ENCODE data around the gene KRT27.

KRT27 gene

GRCh38 chr17:40824015-40824832 is 41.9 kb upstream of the KRT27 start:
- H3K36me3 ChIP-seq: no peaks in the 10 kb centered on the region
- H3K4me1 ChIP-seq (ENCODE audit: control insufficient read depth in 1 of 2, insufficient read depth in 1 of 2, low read depth in 1 of 2, low read length in 1 of 2): no peaks in the 10 kb centered on the region
- TF ChIP-seq CTCF (IDR thresholded peaks at IDR 0.05): no peak
- no peak overlapping the region for H3K4me3 ChIP-seq (ENCODE audit: low read depth in 1 of 2, low read length in 1 of 2)
- no peak overlapping the region for H3K27ac ChIP-seq
- peaks cover 9% of the 10 kb centered on the region for H3K9me3 ChIP-seq
- H3K27me3 ChIP-seq: peaks cover 93% of the 10 kb centered on the region

GRCh38 chr17:40822132-40822812 is 39.9 kb upstream of the KRT27 start, which contains the start of gene KRT10:
Gene KRT10 (minus strand): TSS chr17:40822614. CDS start chr17:40822585, 29 bp downstream.
- no peak for TF ChIP-seq CTCF (IDR thresholded peaks at IDR 0.05)
- H3K9me3 ChIP-seq: peaks cover 11% of the 10 kb centered on the region
- peaks cover 84% of the 10 kb centered on the region for H3K27me3 ChIP-seq
- H3K4me1 ChIP-seq (ENCODE audit: control insufficient read depth in 1 of 2, insufficient read depth in 1 of 2, low read depth in 1 of 2, low read length in 1 of 2): peaks cover 0 to 3% of the 10 kb centered on the region in 2 experiments
- no peak within 1 kb of the TSS for H3K4me3 ChIP-seq (ENCODE audit: low read depth in 1 of 2, low read length in 1 of 2)
- no peak within 1 kb of the TSS for H3K27ac ChIP-seq
- no peaks in the 10 kb centered on the region for H3K36me3 ChIP-seq

DNA sequence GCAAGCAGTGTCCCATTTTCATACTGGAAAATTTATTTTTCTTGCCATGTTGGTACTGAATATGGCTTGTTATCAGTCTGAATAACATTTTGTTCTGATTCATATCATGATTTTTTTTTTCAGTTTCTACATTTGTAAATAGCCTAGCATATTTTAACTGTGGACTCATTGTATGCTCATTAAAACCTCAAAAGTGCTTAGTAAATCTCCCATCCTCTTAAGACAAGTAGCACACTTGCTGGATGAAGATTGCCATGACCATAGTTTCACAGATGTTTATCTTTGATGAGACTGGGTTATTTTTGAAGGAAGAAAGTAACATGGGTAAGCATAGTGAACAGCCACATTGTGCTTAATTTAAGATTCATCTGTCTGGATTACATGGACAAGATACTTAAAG is 39.2 kb upstream of the KRT27 start:
- H3K27me3 ChIP-seq: peaks cover 84% of the 10 kb centered on the region
- peaks cover 0 to 3% of the 10 kb centered on the region in 2 experiments for H3K4me1 ChIP-seq (ENCODE audit: control insufficient read depth in 1 of 2, insufficient read depth in 1 of 2, low read depth in 1 of 2, low read length in 1 of 2)
- H3K4me3 ChIP-seq (ENCODE audit: low read depth in 1 of 2, low read length in 1 of 2): no peak overlapping the region
- H3K36me3 ChIP-seq: no peaks in the 10 kb centered on the region
- H3K9me3 ChIP-seq: peaks cover 16% of the 10 kb centered on the region
- H3K27ac ChIP-seq: no peak overlapping the region
- TF ChIP-seq CTCF (IDR thresholded peaks at IDR 0.05): no peak

GRCh38 chr17:40820228-40820838 is 38.0 kb upstream of the KRT27 start:
- Histone ChIP-seq H3K4me1 (ENCODE audit: control insufficient read depth in 1 of 2, insufficient read depth in 1 of 2, low read depth in 1 of 2, low read length in 1 of 2) (peaks cover 0 to 3% of the 10 kb centered on the region in 2 experiments), H3K27ac (no peak overlapping the region), H3K9me3 (peaks cover 16% of the 10 kb centered on the region), H3K4me3 (ENCODE audit: low read depth in 1 of 2, low read length in 1 of 2) (no peak overlapping the region), H3K27me3 (peaks cover 84% of the 10 kb centered on the region), H3K36me3 (no peaks in the 10 kb centered on the region)
- no peak for TF ChIP-seq CTCF (IDR thresholded peaks at IDR 0.05)

DNA sequence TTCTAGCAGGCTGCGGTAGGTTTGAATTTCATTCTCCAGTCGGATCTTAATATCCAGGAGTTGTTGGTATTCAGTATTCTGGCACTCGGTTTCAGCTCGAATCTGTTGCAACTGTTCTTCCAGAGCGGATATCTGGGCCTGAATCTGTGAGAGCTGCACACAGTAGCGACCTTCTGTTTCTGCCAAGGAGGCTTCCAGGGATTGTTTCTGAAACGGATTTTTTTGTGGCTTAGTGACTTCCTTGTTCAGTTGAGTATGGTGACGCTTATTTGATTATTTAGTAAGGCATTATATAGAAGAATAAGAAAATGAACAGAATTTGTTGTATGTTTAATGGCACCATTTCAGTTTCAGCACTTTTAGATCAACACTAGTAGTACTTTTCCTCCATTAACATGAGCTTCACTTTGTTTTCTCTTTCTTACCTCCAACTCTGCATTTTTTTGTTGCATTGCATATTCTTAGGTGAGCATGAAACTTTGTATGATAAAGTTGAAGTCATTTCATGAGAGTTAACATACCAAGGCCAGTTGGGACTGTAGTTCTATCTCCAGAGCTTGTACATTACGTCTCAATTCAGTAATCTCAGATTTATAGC is 37.3 kb upstream of the KRT27 start:
- Histone ChIP-seq H3K27me3 (peaks cover 84% of the 10 kb centered on the region), H3K4me3 (ENCODE audit: low read depth in 1 of 2, low read length in 1 of 2) (peak overlapping the region; percentile 62 to 69), H3K4me1 (ENCODE audit: control insufficient read depth in 1 of 2, insufficient read depth in 1 of 2, low read depth in 1 of 2, low read length in 1 of 2) (peaks cover 0 to 3% of the 10 kb centered on the region in 2 experiments), H3K9me3 (peaks cover 16% of the 10 kb centered on the region), H3K36me3 (no peaks in the 10 kb centered on the region), H3K27ac (peak overlapping the region; percentile 71)
- no peak for TF ChIP-seq CTCF (IDR thresholded peaks at IDR 0.05)

Measured in neutrophil (primary cell).